Measurements from ENCODE around the gene SSX2IP. TPM values are rescaled to one million over a fixed set of nuclear protein-coding genes. Genes with fewer than 3 reads are reported as not detected.

The SSX2IP gene
- total RNA-seq, 1 donor from 2014 or later, result 15.0 TPM

DNA sequence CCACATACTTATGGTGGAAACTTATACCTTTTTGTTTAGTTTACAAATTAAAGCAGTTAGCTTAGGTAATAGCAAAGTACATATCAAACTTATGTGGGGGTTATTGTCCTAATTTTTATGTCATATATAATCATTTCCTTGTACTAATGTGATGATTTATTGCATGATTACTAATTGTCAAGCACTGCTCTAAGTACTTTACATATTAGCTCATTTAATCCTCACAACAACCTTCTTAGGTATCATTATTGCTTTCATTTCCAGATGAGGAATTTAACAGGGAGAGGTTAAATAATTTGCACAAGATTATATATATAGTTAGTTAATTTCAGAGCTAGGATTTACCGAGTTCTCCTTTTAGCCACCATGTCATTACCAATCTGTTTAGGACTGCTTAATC is 11.9 kb upstream of the SSX2IP start:
- H3K27ac Mint-ChIP-seq, result no peak overlapping the region
- intact Hi-C loops (cut with micrococcal nuclease), result no loop called here
- H3K36me3 Mint-ChIP-seq (ENCODE audit: low read depth), result no peaks in the 10 kb centered on the region

DNA sequence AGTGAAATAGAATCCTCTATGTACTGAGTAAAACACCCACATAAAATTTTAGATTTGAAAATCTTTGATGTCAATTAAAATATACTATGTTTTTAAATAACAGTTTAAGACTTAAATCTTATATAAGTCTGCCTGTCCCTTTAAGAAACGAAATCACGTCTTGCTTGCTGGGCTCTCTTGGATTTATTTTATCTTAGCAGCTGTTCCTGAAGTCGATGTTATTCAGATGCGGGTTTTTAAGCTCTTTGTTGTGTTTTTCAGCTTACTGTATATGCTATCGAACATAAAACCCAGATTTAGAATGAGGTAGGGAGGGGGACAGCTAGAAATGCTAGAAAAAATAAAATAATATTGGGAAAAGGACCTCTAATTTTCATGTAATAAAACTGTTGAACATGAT is 11.1 kb upstream of the SSX2IP start:
- Mint-ChIP-seq H3K27me3 (ENCODE audit: insufficient read depth) (peaks cover 10% of the 10 kb centered on the region), H3K4me3 (no peak overlapping the region), H3K36me3 (ENCODE audit: low read depth) (no peaks in the 10 kb centered on the region), H3K4me1 (ENCODE audit: low read depth) (peaks cover 10% of the 10 kb centered on the region), H3K9me3 (no peaks in the 10 kb centered on the region), H3K27ac (no peak overlapping the region)
- DNase-seq (ENCODE audit: low spot score), result no peak
- intact Hi-C loops (cut with micrococcal nuclease), result no loop called here

More for the DNA sequence above, 11.9 kb upstream of the SSX2IP start:
- Mint-ChIP-seq H3K9me3 (no peaks in the 10 kb centered on the region), H3K4me1 (ENCODE audit: low read depth) (peaks cover 10% of the 10 kb centered on the region), H3K27me3 (ENCODE audit: insufficient read depth) (peaks cover 10% of the 10 kb centered on the region), H3K4me3 (no peak overlapping the region)
- DNase-seq (ENCODE audit: low spot score), result no peak

DNA sequence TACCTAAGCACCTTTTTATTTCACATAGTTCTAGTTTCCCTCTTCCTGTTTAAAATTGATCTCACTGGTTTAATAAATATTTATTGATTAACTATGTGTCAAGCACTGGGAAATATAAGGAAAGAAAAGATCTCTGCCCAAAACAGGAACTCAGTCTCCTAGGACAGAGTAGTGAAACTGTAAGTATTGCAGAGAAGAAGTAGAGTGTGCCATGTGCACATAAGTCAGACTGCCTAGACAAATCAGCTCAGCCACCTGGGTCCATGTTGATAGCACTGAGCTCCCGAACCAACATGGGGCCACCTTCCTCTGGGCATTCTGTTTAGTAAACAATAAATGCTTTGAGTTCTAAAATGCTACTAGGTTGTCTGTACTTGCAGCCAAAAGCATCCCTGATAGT is 9.8 kb upstream of the SSX2IP start:
- no peak overlapping the region for H3K27ac Mint-ChIP-seq
- H3K4me1 Mint-ChIP-seq (ENCODE audit: low read depth), result peaks cover 10% of the 10 kb centered on the region

DNA sequence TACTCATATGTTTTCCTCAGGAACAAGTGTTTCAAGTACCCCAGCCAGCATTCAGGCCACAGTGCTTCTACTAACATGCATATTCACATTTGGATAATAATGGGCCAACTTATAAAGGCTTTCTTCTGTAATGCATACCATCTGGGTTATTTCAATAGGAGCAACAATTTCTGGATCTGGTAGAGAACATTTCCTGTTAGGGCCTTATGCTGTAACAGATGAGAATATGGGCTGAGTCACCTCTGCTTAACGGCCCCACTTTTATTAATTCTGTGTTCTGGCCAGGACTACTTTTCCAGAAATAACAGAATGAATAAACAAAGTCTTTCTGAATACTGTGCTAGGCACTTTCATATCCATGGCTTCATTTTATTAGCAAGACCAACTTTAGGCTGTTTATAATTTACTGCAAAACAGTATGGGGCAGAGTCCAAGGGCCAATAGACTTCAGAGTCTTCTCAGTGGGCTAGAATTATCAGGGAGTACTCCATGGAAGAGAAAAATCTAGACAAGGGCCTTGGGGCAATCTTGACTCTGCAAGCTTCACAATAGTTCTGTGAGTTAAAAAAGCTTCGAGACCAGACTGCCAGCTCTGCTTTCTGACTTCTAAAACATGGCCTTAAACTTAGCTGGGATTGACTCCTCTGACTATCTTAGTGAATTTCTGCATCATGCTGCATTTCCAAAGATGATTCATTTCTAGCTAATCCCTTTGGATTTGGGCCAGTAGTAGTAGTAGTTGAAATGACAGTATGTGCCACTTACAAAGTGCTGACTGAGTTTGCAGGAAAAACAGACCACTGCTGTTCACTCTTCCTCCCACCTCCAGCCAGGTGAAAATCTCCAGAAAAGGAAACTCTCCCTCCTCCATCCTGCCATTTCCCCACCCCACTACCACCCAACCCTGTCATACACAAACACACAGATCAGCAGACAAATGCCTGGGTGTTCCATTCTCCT is 8.2 kb upstream of the SSX2IP start:
- intact Hi-C loops (cut with micrococcal nuclease), result no loop called here
- no peak overlapping the region for H3K27ac Mint-ChIP-seq

More for the DNA sequence above, 9.8 kb upstream of the SSX2IP start:
- intact Hi-C loops (cut with micrococcal nuclease), result no loop called here
- peaks cover 2% of the 10 kb centered on the region for H3K36me3 Mint-ChIP-seq (ENCODE audit: low read depth)
- peaks cover 10% of the 10 kb centered on the region for H3K27me3 Mint-ChIP-seq (ENCODE audit: insufficient read depth)
- H3K4me3 Mint-ChIP-seq, result no peak overlapping the region
- no peak for DNase-seq (ENCODE audit: low spot score)
- H3K9me3 Mint-ChIP-seq, result no peaks in the 10 kb centered on the region

DNA sequence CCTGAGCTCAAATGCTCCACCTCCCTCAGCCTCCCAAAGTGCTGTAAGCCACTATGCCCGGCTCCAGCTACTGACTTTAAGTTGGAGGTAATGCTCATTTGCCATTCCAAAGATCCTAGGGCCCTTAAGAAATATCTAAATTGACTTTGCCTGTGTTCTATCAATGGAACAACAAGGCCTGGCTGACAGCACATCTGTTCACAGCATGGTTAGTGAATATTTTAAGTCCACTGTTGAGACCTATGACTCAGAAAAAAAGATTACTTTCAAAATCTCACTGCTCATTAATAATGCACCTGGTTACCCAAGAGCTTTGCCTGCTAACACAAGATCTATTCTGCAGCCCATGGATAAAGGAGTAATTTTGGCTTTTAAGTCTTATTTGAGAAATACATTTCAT is 3.5 kb upstream of the SSX2IP start:
- peaks cover 40% of the 10 kb centered on the region for H3K4me1 Mint-ChIP-seq (ENCODE audit: low read depth)
- intact Hi-C loops (cut with micrococcal nuclease), result loop anchor here (5.0 kb wide), 5 partner anchors 169 to 1014 kb away; partner anchors contain the start of genes SAMD13, TTLL7 and ZNHIT6
- peaks cover 7% of the 10 kb centered on the region for H3K36me3 Mint-ChIP-seq (ENCODE audit: low read depth)
- no peak for DNase-seq (ENCODE audit: low spot score)
- no peaks in the 10 kb centered on the region for H3K27me3 Mint-ChIP-seq (ENCODE audit: insufficient read depth)
- peaks cover 3% of the 10 kb centered on the region for H3K9me3 Mint-ChIP-seq
- no peak overlapping the region for H3K27ac Mint-ChIP-seq
- no peak overlapping the region for H3K4me3 Mint-ChIP-seq

More for the DNA sequence above, 8.2 kb upstream of the SSX2IP start:
- no peak for DNase-seq (ENCODE audit: low spot score)
- H3K4me3 Mint-ChIP-seq, result no peak overlapping the region
- peaks cover 7% of the 10 kb centered on the region for H3K36me3 Mint-ChIP-seq (ENCODE audit: low read depth)
- peaks cover 17% of the 10 kb centered on the region for H3K4me1 Mint-ChIP-seq (ENCODE audit: low read depth)
- H3K9me3 Mint-ChIP-seq, result peaks cover 3% of the 10 kb centered on the region
- peaks cover 8% of the 10 kb centered on the region for H3K27me3 Mint-ChIP-seq (ENCODE audit: insufficient read depth)

DNA sequence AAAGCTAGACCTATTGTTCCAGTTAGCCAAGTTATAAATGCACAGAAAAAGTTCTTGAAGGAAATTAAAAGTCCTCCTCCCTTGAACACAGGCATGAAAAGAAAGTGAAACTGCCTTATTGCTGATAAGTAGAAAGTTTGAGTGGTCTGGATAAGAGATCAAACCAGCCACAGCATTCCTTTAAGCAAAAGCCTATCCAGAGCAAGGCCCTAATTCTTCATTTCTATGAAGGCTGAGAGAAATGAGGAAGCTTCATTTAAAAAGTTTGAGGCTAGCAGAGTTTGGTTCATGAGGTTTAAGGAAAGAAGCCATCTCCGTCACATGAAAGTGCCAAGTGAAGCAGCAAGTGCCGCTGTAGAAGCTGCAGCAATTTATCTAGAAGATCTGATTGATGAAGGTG is 2.7 kb upstream of the SSX2IP start:
- DNase-seq (ENCODE audit: low spot score), result no peak
- Mint-ChIP-seq H3K36me3 (ENCODE audit: low read depth) (peaks cover 9% of the 10 kb centered on the region), H3K4me3 (peak overlapping the region; percentile 68), H3K4me1 (ENCODE audit: low read depth) (peaks cover 47% of the 10 kb centered on the region), H3K9me3 (peaks cover 3% of the 10 kb centered on the region), H3K27me3 (ENCODE audit: insufficient read depth) (no peaks in the 10 kb centered on the region), H3K27ac (peak overlapping the region; percentile 61)
- intact Hi-C loops (cut with micrococcal nuclease), result loop anchor here (5.0 kb wide), 5 partner anchors 169 to 1014 kb away; partner anchors contain the start of genes SAMD13, TTLL7 and ZNHIT6

DNA sequence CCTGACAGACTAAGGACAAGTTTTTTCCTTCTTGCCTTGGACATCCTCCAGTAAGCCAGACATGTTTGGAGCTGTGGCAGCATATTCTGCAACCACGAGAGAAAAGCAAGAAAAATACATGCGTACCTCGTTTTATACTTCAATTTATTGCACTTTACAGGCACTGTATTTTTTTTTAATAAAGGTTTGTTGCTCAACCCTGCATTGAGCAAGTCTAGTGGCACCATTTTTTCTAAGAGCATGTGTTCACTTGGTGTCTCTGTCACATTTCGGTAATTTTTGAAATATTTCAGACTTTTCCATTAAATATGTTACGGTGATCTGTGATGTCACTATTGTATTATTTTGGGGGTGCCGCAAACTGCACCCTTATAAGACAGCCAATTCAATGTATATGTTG is 2.1 kb upstream of the SSX2IP start:
- Mint-ChIP-seq H3K9me3 (peaks cover 3% of the 10 kb centered on the region), H3K4me3 (peak overlapping the region; percentile 68), H3K4me1 (ENCODE audit: low read depth) (peaks cover 53% of the 10 kb centered on the region), H3K36me3 (ENCODE audit: low read depth) (peaks cover 9% of the 10 kb centered on the region), H3K27me3 (ENCODE audit: insufficient read depth) (no peaks in the 10 kb centered on the region), H3K27ac (peak overlapping the region; percentile 61)
- no peak for DNase-seq (ENCODE audit: low spot score)
- intact Hi-C loops (cut with micrococcal nuclease), result loop anchor here (5.0 kb wide), 5 partner anchors 170 to 1015 kb away; partner anchors contain the start of genes SAMD13, TTLL7 and ZNHIT6

DNA sequence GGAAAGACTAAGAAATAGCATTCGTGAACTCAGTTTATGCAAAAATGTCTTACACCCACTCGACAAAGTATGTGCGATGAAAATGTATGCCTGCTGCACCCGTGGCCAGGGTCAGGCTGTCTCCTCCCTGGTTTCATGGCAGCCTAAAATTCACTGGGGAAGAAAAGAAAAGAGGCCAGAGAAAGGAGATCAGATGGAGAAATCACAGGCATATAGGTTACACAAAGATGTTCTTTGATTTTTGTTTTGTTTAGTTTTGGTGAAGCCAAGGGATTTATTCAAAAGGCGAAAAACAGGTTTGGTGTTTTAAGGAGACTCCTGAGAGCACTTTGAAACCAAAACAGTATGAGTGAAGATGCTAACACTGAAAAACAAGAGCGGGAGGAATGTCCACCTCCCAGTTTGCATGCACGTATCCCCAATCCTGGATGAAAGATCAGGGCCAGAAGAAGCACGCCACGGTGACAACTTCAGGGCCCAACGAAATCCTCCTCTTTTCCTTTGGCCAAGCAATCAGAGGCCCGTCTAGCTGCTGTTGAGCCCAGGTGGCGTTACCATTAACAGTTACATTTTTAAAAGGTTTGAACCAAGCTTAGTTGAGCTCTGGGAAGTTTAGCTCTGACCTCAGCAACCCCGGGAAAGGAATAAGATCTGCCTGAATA is 992 bp upstream of the SSX2IP start:
- peak overlapping the region; percentile 95 for H3K27ac Mint-ChIP-seq

DNA sequence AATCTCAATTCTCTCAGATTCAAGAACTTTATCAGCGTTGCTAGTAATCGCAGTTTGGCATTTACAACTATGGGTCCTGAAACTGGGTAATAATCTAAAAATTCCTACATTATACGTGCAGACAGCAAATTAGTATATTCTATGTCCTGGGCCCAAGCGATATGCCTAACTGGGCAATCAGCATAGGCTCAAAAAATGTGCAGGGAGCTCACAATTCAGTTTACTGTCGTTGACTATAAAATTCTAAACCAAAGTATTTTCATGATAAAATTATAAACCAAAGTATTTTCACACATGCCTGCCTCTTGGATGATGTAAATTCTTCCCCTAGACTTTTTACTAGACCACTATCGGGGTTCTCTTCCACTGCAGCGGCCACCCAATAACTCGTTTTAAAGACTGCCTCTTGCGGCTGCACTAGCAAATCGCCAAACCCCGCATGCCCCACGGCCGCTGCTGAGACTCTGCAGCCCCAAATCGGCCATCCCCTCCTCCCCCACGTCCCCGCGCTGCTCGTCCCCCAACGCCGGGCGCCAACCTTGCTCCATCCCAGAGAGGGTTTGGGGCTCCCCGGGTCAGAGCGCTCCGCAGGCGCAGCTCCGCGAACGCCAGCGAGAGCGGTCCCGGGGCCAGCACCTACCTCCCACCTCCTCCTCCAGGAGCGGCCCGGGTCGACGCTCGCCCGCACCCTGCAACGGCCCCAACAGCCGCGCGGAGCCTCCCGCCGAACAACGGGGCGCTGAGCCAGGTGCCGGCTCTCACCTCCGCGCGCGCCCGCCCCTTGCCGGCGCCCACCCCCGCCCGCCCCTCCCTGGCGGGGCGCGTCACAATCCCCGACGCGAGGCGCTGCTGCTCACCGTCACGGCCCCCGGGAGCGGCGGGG is 506 bp downstream of the SSX2IP start:
- no peaks in the 10 kb centered on the region for H3K27me3 Mint-ChIP-seq (ENCODE audit: insufficient read depth)
- H3K4me1 Mint-ChIP-seq (ENCODE audit: low read depth), result peaks cover 59% of the 10 kb centered on the region
- peaks cover 3% of the 10 kb centered on the region for H3K9me3 Mint-ChIP-seq
- peak overlapping the region; percentile 84 for H3K4me3 Mint-ChIP-seq
- DNase-seq (ENCODE audit: low spot score), result peak; percentile 24
- intact Hi-C loops (cut with micrococcal nuclease), result loop anchor here (1.0 to 5.0 kb wide), 16 partner anchors 63 to 1018 kb away; partner anchors contain the start of genes BCL10, C1orf52, GNG5 and PRKACB
- peak overlapping the region; percentile 68 for H3K27ac Mint-ChIP-seq
- H3K36me3 Mint-ChIP-seq (ENCODE audit: low read depth), result peaks cover 9% of the 10 kb centered on the region

More for the DNA sequence above, 992 bp upstream of the SSX2IP start:
- H3K4me1 Mint-ChIP-seq (ENCODE audit: low read depth), result peaks cover 59% of the 10 kb centered on the region
- H3K9me3 Mint-ChIP-seq, result peaks cover 3% of the 10 kb centered on the region
- peak overlapping the region; percentile 94 for H3K4me3 Mint-ChIP-seq
- intact Hi-C loops (cut with micrococcal nuclease), result loop anchor here (2.0 to 5.0 kb wide), 9 partner anchors 62 to 1016 kb away; partner anchors contain the start of genes C1orf52, PRKACB, SAMD13 and TTLL7
- no peak for DNase-seq (ENCODE audit: low spot score)
- H3K27me3 Mint-ChIP-seq (ENCODE audit: insufficient read depth), result no peaks in the 10 kb centered on the region
- H3K36me3 Mint-ChIP-seq (ENCODE audit: low read depth), result peaks cover 11% of the 10 kb centered on the region

DNA sequence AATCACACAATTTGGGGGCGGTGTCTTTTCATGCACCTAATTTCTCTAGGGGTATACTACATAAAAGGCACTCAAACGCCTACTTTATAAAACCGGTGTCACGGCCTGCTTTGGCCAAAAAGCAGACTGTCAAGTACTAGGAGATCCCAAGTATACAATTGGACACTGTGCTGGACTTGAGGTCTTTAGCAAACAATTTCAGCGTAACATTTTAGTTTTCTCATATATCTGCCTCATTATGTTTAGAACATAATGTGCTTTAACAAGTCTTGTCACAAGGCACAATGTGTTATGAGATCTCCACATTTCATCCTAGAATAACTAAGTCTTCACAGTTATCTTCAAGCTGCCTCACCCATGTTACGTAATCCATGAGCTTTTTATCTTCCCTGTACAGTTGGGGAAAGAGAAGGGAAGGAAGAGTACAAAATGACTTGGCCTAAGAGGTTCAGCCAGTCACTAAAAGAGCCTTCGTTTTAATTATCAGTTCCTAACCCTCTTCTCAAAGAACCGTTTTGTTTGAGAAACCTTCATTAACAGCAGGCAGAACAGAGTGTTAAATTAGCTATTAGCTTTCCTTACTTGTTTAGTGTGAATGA is 1.7 kb downstream of the SSX2IP start:
- H3K36me3 Mint-ChIP-seq (ENCODE audit: low read depth), result peaks cover 4% of the 10 kb centered on the region
- intact Hi-C loops (cut with micrococcal nuclease), result loop anchor here (1.0 kb wide), 1 partner anchor 246 kb away; no protein-coding TSS in a partner anchor
- H3K9me3 Mint-ChIP-seq, result no peaks in the 10 kb centered on the region
- DNase-seq (ENCODE audit: low spot score), result no peak
- peaks cover 52% of the 10 kb centered on the region for H3K4me1 Mint-ChIP-seq (ENCODE audit: low read depth)
- peak overlapping the region; percentile 45 for H3K27ac Mint-ChIP-seq
- peak overlapping the region; percentile 84 for H3K4me3 Mint-ChIP-seq
- no peaks in the 10 kb centered on the region for H3K27me3 Mint-ChIP-seq (ENCODE audit: insufficient read depth)

DNA sequence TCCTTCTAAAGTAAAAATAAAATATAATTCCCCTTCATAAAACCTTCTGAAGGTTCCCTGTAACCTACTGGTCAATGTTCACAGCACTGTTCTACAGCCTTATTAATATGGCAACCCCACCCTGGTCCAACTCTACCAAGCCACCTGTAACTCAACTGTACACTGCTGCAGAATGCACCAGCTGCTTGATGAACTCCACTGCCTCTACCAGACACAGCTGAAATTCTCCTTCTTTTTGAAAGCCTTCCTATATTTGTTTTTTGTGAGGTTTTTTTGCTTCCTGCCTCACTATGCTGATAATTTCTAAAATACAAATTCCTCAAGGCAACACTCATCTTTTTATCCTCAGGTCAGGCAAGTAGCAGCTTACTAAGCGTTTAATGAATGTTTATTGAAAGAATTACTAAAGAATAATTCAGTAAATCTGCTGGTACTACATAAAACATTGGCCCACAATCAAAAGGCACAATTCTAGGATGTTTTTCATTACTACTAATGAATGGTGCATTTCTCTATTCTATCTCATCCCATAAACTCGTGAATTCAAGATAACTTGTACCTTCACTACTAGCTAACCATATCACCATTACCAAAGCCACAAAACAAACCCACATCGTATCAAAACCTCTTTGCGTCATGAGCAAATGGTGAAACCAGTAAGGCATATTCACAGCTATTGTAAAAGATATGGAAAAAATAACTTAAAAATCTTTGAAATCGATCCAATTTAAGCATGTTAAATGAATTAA is 2.4 kb downstream of the SSX2IP start:
- no peaks in the 10 kb centered on the region for H3K27me3 Mint-ChIP-seq (ENCODE audit: insufficient read depth)

More for the DNA sequence above, 2.4 kb downstream of the SSX2IP start:
- no peaks in the 10 kb centered on the region for H3K9me3 Mint-ChIP-seq
- peaks cover 4% of the 10 kb centered on the region for H3K36me3 Mint-ChIP-seq (ENCODE audit: low read depth)
- H3K4me1 Mint-ChIP-seq (ENCODE audit: low read depth), result peaks cover 49% of the 10 kb centered on the region
- H3K27ac Mint-ChIP-seq, result no peak overlapping the region
- no peak for DNase-seq (ENCODE audit: low spot score)
- H3K4me3 Mint-ChIP-seq, result peak overlapping the region; percentile 32
- intact Hi-C loops (cut with micrococcal nuclease), result no loop called here
